ENCODE measurements around the gene MXD1.

The MXD1 gene

DNA sequence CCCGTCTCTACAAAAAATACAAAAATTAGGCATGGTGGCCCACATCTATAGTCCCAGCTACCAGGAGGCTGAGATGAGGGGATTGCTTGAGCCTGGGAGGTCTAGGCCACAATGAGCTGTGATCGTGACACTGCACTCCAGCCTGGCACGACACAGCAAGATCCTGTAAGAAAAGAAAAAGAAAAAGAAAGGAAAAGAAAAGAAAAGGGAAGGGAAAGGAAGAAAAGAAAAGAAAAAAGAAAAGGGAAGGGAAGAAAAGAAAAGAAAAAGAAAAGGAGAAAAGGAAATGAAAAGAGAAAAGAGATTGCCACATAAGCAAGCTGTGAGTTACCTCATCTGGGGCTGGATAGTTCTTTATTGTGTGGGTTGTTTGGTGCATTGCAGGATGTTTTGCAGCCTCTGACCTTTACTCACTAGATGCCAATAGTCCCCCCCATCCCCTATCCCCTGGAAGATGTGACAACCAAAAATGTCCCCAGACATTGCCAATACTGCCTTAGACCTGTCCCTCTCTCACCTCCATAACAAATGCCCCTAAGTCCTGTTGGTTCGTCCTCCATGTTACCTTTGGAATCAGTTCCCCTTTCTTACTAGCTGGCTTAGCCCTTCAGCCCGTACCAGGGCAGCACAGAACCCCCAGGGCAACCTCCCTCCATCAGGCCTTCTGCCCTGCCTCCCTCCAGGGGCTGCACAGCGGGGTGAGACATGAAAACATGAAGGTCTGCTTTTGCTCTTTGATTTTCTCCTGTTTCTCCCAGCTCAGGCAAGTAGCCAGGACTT lies 37.6 kb downstream of the MXD1 start:
- no peak for DNase-seq (ENCODE audit: low read depth in 2 of 2)

DNA sequence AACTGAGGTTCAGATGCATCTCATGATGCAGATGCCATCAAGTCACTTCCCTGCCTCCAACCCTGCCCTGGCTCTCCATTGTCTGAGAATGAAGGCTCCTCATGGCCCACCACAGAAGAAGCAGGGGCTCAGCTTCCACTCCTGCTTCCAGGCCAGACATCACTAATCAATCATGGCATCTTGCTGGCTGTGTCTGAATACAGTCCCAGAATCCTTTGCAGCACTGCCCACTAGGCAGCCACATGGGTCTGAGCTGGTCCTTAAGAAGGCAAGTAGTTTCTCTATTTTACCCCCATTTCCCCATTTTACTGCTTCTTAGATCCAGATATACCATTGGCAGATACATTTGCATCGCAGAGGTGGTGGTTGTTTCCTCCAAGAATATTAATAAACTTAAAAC lies 39.2 kb downstream of the MXD1 start:
- DNase-seq (ENCODE audit: low read depth in 2 of 2): no peak

DNA sequence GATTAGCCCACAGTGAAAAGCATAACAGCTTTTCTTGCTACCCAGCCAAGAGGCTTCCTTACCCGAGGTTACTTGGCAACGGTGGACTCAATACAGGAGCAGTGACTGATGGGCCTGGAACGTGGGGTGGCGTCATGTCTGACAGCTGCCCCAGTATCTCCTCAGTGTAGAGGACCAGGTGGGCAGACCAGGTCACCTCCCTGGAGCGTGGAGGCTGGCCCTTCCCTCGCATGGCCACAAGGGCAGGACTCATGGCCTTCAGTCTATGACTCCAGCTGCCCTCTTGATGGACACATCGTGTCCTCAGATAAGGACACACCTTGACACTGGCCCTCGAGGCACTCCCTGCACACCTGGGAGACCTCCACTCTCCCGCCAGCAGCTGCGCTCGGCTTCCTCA lies 40.1 kb downstream of the MXD1 start:
- DNase-seq (ENCODE audit: low read depth in 2 of 2): no peak

DNA sequence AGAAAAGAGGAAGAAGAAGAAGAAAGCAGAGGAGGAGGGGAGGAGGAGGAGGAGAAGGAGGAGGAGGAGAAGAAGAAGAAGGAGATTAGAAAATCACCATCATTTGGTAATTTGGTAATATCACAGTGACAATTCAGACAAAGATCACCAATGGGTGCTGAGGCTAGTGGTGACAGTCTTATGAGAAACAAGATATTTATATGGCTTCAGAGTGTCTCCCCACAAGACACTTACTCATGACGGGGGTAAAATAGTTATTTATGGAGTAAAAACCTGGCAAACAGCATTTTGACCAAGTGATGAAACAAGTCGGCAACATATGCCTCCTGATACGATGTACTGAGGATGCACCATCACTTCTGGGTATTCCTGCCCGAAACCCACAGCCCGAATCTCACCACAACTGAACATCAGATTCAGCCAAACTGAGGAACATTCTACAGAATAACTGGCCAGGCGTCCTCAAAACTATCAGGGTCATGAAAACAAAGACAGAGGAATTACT lies 41.6 kb downstream of the MXD1 start:
- DNase-seq (ENCODE audit: low read depth in 2 of 2): no peak

DNA sequence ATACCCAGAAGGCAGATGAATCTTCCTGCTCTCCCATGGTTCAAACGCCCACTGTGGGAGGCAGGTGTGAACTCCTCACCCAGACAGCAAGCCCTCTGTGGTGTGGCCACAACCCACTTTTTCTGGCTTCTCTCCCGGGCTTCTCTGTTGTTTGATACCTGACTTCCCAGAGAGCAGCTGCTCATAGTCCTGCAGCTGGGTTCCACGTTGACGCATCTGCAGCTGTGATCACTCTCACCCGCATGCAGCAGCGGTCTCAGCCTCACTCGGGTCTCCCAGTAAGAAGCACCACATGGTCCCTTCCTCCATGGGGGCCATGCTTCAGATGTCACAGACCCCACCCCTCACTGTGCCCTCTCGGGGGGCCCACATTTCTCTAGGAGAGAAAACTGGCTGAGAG lies 43.1 kb downstream of the MXD1 start:
- no peak for DNase-seq (ENCODE audit: low read depth in 2 of 2)

DNA sequence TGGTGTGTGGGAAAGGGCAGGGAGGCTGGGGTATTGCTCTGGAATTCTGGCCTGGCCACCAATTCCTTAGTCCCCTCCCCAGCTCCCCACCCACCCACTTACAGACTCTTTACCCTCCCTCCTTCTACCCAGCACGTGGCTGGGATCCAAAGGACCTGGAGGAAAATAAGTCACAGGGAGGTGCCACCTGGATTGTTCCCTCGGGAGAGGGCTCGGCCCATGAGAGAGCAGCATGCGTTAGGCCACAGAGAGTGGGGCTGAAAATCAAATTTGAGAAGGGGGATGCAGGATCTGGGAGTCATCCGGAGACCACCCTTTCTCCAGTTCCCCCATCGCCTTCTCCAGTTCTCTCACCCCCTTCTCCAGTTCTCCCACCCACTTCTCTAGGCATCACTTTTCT lies 43.6 kb downstream of the MXD1 start:
- no peak for DNase-seq (ENCODE audit: low read depth in 2 of 2)

DNA sequence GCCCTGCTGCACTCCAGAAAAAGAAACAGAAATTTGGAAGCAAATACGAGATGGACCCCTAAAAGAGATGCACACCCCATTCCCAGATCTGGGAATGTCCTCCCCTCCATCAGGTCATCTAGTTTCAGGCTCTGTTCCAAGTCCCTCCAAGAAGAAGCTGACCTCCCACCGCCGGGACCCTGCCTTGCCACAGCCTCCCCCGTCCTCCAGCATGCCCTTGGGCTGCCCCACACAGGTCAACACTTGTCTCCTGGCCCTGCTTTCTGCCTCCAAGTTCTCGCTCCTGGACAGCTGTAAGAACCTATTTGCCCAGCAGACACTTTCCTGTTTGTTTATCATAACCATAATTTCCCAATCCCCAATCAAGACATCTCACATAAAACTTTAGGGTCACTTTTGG lies 44.5 kb downstream of the MXD1 start:
- no peak for DNase-seq (ENCODE audit: low read depth in 2 of 2)

DNA sequence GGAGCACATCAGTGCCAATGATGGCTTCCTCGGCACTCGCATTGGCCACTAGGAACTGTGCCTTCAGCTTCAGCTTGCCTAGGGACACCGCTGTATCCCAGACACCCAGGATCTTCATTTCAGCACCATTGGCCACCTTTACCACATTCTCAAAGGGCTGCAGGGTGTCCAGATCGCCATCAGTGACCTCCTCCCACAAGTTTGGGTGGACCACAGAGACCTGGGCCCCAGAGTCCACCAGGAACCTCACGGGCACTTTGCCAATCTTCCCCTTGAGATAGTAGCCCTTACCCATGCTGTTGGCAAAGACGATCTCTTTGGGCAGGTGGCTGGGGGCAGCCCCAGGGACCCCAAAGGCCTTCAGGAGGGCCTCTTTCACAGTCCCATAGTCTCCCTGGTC lies 45.9 kb downstream of the MXD1 start:
- DNase-seq (ENCODE audit: low read depth in 2 of 2): no peak

DNA sequence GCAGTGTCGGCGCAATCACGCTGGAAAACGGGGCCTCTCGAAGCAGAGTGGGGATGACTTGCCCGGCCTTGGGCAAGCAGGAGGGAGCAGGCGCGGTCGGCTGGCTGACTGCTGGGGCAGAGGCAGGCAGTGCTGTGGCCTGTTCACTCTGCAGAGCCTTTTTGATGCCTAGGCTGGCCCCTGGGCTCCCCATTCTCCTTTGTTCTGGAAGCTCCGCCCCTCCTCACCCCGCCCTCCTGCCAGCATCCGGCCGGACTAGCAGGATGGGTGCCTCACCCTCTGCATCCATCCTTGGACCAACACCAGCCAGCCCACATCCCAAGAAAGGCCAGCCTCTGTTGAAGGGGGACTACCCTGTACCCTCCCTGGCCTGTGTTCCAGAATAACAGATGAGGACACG lies 46.6 kb downstream of the MXD1 start, which contains the start of gene ASPRV1:
Gene ASPRV1, minus strand, starts transcription at position 136 of the 400 bp plus-strand sequence. CDS start 195 bp downstream, outside the sequence.
- no peak for DNase-seq (ENCODE audit: low read depth in 2 of 2)

DNA sequence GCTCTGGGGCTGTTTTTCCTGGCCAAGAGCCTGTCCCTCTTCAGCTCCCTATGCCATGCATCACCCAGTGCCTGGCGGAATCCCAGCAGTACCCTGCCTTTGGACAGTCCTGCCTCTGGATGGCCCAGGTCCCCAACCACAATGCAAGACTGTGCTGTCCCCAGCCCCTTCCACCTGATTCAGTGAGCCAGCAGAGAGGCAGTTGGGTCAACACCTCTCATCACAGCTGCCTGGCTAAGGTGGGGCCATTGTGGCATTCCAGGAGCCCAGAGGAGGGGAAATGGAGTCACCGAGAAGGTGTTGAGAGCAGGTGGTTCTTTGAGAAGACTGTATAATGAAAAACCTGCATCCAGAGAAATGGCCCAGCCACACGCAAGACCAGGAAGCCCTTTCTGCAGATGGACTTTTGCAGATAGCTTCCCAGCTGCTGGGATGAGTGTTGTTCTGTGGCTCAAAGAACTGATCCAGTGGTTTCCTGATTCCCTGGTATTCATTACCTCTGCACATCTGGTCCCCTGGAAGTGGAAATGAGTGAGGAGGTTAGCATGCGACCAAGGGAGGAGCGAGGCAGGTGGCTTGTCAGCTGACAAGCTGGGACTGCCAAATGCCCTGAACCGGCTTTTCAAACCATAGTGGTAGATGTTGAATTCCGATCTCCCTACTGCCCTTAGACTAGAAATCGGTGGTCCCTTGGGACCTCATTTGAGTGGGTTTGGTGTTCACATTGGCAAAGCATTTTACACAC lies 48.2 kb downstream of the MXD1 start:
- no peak for DNase-seq (ENCODE audit: low read depth in 2 of 2)

DNA sequence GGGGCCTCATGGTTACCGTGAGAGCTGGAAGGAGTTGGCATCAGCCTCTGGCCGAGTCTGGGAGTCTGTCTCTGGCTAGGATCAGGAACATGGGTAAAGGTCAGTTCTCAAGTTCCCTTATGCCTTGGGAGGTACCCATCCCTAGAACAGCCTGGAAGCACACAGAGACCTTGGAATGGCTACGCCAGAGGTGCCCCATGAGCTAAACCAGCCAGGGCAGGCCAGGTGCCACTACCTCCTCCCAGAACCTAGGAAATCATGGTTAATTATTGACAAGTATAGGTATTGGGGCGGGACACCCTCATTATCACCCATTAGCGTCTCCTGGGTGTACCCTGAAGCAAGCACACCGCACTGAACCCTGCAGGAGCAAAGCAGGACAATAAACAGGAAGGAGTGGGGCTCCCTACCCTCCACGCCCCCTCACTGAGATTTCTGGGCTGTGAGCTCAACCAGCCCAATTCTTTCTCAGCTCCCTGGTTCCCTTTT lies 49.5 kb downstream of the MXD1 start:
- no peak for DNase-seq (ENCODE audit: low read depth in 2 of 2)

DNA sequence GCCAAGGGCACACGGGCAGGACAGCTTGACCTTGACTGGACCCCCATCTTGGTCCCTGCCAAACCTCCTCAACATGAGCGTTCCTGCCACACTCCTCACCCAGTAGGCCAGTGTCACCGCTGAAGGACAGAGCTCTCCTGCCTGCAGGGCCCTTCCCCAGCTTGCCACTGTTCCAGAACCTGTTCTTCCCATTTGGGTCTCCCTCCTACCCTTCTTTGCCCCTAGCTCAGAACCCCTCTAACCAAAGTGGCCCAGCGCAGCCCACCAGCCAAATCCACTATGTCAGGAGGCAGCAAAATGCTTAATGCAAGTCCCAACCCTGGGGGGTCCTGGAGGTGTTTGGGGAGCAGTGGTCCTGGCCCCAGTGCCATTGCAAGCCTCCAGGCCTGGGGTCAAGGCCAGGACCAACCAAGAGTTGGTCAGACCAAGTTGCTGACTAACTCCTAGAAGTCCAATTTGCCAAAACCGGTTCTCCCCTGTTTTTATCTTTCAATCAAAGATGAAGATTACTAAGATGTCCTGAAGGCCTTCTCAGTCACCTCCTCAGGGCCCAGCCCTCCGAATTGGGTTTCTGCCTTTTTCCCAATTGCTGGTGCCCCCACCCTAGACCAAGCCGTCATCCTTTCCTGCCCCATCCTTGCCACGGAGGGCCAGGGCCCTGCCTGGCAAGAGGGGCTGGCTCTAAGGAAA lies 51.0 kb downstream of the MXD1 start:
- DNase-seq (ENCODE audit: low read depth in 2 of 2): no peak

DNA sequence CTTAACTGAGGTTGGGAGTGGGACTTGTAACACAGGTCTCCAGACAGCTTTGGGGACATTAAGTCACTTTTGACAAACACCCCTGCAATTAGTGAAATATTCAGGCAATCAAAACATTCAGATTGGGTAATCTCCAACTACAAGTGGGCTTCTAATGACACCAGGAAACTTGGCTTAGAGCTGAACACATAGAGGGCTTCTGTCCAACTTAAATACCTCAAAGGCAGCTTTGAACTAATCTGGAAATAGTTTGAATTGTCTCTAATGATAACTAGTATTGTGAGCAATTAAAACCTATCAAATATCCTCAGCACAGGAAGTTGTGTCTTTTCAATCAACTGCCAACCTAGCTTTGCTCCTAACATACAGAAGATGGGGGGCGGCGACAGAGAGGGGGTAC lies 51.6 kb downstream of the MXD1 start:
- DNase-seq (ENCODE audit: low read depth in 2 of 2): no peak

DNA sequence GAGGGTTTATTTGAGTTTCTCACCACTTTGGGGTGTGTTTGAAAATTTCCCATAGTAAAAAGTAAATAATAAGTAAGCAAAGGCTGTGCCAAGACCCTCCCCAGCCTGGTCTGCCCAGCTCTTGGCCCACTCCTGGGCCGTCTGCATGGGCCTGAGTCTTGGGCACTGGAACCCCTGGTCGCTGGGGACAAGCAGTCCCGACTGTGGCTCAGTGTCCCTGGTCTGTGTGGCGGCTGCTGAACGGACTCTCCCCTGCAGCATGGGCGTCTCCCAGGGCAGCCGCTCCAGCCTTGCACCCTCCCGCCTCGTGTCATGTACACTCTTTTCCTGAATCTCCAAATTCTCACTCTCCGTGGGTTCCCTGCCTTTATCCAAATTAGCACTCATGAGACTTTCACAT lies 53.7 kb downstream of the MXD1 start:
- DNase-seq (ENCODE audit: low read depth in 2 of 2): no peak

DNA sequence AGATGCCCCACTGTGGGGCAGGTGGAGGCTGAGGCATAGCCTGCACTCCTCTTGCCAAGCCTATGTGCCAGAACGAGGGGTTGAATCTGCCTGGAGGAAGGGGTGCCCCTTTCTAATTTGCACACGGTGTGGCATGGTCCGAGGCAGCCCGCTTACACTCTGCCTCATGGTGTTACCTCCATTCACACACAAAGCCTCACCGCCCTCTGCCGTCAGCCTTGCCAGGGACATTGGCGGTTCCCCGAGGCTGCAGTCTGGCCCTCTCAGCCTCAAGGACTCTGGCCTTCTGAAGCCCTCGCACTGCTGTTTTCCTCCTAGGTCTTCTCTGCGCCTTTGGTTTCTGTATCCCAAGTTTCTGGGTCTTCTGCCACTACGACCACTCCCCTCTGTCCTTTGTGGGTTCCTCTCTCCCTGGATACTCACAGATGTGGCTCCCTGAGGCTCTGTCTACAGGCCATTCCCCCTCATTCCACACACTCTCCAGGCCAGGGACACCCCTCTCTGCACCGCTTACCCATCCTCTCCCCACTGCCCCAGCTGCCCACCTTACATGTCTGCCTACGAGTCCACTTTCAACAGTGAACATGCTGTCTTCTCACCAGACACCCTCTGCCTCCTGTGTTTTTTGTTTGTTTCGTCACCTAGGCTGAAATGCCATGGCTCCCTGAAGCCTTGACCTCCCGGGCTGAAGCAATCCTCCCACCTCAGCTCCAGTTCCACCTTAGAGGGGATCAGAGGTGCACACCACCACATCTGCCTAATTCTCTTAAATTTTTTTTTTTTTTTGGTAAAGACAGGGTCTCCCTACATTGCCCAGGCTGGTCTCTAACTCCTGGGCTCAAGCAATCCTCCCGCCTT lies 54.4 kb downstream of the MXD1 start:
- no peak for DNase-seq (ENCODE audit: low read depth in 2 of 2)

DNA sequence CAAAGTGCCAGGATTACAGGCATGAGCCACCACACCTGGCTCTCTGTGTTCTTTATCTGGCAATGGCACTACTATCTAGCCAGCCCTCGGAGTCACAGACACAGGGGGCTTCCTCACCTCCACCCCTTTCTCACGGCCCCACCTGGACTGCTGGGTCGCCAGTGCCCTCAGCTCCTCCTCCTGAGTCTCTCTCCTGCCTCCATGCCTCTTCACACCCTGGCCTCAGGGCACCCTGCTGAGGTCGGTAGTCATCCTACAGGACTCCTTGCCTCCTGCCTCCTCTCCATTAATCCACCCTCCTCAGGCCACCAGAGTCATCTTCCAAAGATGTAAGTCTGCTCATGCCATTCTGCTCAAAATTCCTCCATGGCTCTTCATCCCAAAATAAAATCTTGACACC lies 55.1 kb downstream of the MXD1 start:
- no peak for DNase-seq (ENCODE audit: low read depth in 2 of 2)

DNA sequence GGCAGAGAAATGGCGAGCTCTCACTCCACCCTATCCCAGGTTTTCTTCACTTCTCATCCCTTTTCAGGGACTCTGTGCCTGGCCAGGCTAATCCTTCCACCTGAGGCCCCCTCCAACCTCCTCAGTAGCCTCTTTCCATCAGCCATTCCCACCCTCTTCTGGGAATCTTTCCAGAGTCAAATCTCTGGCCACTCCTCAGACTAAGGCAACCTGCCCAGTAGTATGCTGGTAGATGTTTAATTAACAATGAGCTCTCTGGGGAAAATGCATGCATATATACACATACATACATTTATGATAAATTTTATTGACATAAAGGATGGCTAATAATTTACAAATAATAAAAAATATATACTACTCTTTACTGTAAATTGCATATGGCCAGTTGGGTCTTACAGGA lies 57.9 kb downstream of the MXD1 start:
- no peak for DNase-seq (ENCODE audit: low read depth in 2 of 2)

DNA sequence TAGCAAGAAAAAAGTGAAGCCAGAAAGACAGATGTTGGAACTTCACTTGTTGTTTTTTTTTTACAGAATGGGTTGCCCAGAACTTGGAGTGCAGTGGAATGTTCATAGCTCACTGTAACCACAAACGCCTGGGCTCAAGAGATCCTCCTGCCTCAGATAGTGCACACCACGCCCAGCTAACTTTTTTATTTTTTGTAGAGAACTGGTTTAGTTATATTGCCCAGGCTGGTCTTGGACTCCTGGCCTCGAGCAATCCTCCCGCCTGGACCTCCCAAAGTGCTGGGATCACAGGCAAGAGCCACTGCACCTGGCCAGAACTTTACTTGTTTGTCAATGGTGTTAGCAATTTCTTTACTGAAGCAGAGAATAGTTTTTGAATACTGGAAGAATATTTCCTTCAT lies 58.4 kb downstream of the MXD1 start:
- DNase-seq (ENCODE audit: low read depth in 2 of 2): no peak

DNA sequence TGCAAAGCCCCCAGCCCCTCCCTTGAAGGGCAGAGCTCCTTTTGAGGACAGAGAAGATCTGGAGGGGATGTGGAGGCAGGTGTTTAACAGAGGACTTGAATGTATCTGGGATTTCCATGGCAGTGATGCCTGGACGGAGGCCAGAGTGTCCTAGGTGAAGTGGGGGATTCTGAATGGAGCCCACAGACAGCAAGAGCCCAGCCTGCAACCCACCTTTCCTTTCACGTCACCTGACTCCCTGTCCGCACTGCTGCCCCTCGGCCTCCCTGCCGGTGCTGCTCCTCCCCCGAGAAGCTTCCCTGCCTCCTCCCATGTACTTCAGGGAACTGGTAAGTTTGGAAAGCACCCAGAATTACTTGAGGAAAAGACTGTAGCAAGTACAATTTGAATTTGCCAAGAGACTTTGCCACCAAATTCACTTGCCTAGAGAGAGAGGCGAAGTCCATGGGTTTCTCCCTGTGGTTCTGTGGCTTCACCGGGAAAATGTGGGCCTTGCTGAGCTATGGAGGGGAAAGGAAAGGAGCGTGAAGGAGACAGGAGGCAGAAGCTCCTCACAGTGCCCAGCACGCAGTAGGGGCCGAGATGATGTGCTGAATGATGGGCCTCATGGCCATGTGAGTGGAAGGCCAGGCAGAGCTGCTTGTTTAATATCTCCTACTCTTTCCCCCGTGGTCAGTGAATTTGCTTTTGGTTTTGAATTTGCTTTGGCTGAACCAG lies 60.4 kb downstream of the MXD1 start:
- DNase-seq (ENCODE audit: low read depth in 2 of 2): no peak

DNA sequence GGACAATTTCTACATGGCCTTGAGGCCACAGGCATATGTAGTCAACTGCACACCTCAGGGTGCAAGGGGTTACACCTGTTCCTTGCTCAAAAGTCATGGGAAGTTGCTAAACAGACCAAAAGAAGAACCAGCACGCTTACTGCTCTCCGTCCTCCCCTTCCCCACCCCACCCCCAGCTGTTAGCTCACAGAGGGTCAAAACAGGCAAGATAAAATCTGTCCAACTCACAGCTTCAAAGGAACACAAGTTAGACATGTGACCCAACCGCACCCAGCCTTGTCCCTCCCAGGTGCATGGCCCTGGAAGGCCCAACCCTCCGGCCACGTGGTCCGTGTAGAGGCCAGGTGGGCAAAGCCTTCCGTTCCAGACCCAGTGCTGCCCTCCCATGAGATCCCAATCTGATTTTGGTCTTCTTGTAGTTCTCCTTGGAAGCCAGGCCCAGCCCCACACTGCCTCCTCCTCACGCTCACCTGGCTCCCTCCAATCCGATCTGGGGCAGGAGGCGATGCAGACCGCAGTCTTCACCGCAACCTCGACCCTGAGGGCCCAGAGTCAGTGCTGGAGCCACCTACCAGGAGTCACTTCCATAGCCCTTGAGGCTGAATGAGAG lies 61.0 kb downstream of the MXD1 start:
- no peak for DNase-seq (ENCODE audit: low read depth in 2 of 2)
